HUDEP-2 (cell line): ENCODE data around the gene SLC26A1.
A peak's percentile ranks its signal among the peaks of the same experiment; 100 is the strongest.

Experiments used
- DNase-seq, 76 experiments: peaks; one replicate each; lab custom pipeline; 2025; ENCODE audit not compliant: unreplicated experiment in 76 of 76; lab: John Stamatoyannopoulos, UW

The SLC26A1 gene

GRCh38 chr4:1029529-1029928 is 36.3 kb upstream of the SLC26A1 start:
- peak in 75 of 76 experiments; percentile 56 to 98 (median 95) for DNase-seq

- DNase-seq, result peak in 3 of 76 experiments; percentile 47 to 77 (median 69)
These were observed 35.5 kb upstream of the SLC26A1 start for GRCh38 chr4:1028574-1029220.

GRCh38 chr4:1027915-1028238 is 34.7 kb upstream of the SLC26A1 start:
- peak in 3 of 76 experiments; percentile 10 to 50 (median 34) for DNase-seq

- DNase-seq, result peak in 1 of 76 experiments; percentile 34
These were observed 34.2 kb upstream of the SLC26A1 start for GRCh38 chr4:1027219-1027914.

- DNase-seq, result peak in 59 of 76 experiments; percentile 2 to 79 (median 53)
These were observed 32.9 kb upstream of the SLC26A1 start for GRCh38 chr4:1026115-1026514.

GRCh38 chr4:1024882-1025545 is 31.8 kb upstream of the SLC26A1 start:
- DNase-seq, result no peak

GRCh38 chr4:1023895-1024740 is 30.9 kb upstream of the SLC26A1 start:
- no peak for DNase-seq

GRCh38 chr4:1023075-1023640 is 30.0 kb upstream of the SLC26A1 start:
- no peak for DNase-seq

- no peak for DNase-seq
These were observed 29.5 kb upstream of the SLC26A1 start for GRCh38 chr4:1022739-1023066.

GRCh38 chr4:1022051-1022738 is 29.0 kb upstream of the SLC26A1 start:
- DNase-seq, result no peak

GRCh38 chr4:1021386-1022050 is 28.3 kb upstream of the SLC26A1 start:
- no peak for DNase-seq

- DNase-seq, result peak in 28 of 76 experiments; percentile 8 to 51 (median 22)
These were observed 26.7 kb upstream of the SLC26A1 start for GRCh38 chr4:1019729-1020470.

- DNase-seq, result no peak
These were observed 26.1 kb upstream of the SLC26A1 start for GRCh38 chr4:1019320-1019719.

GRCh38 chr4:1018147-1019020 is 25.2 kb upstream of the SLC26A1 start:
- DNase-seq, result no peak

GRCh38 chr4:1017706-1018105 is 24.5 kb upstream of the SLC26A1 start:
- no peak for DNase-seq

- DNase-seq, result no peak
These were observed 24.0 kb upstream of the SLC26A1 start for GRCh38 chr4:1017211-1017610.

GRCh38 chr4:1015746-1016145 is 22.5 kb upstream of the SLC26A1 start:
- peak in 1 of 76 experiments; percentile 1 for DNase-seq

GRCh38 chr4:1015179-1015578 is 22.0 kb upstream of the SLC26A1 start:
- DNase-seq, result no peak
